BJ (cell line): ENCODE measurements around the gene CFP. TPM values are rescaled to one million over a fixed set of nuclear protein-coding genes. Genes with fewer than 3 reads are reported as not detected.

Source experiments
- CTCF ChIA-PET: fragments of 350-600 bp; formaldehyde crosslinking; extraction: SDS; loops from one replicate; lab custom pipeline; 2021; ENCODE audit warnings: antibody characterized with exemption, inconsistent platforms; lab: Yijun Ruan, JAX
- POLR2A ChIA-PET: fragments of 300-600 bp; sonication (Branson Sonifier 250); formaldehyde crosslinking; extraction: SDS; loops from one replicate; lab custom pipeline; 2021; ENCODE audit warnings: antibody characterized with exemption; lab: Charles Lee
- DNase-seq: peaks from one replicate; pipeline ENCODE4 v3.0.0-alpha.2; 2011; ENCODE audit warnings: low read depth
- H3K27me3 ChIP-seq: 2 replicates; pipeline ENCODE4 v1.6.0; 2011; ENCODE audit warnings: low read length; ENCODE audit not compliant: control insufficient read depth, insufficient read depth
- H3K36me3 ChIP-seq: 2 replicates; pipeline ENCODE4 v1.5.1; 2011; ENCODE audit warnings: low read length; ENCODE audit not compliant: control insufficient read depth, insufficient read depth
- H3K4me3 ChIP-seq: 2 replicates; pipeline ENCODE4 v1.5.1; 2011; ENCODE audit warnings: low read depth, mild to moderate bottlenecking, control low read depth, low read length
- CTCF ChIP-seq: IDR thresholded peaks from 2 replicates; pipeline ENCODE4 v1.5.1; 2011; ENCODE audit warnings: low read depth, mild to moderate bottlenecking, control low read depth, inconsistent platforms, low read length, moderate library complexity; ENCODE audit not compliant: insufficient read depth
- polyA plus RNA-seq: library from polyadenylated mRNA; depleted of rRNA; stranded (reverse); fragments of >200 nt; gene quantifications from 2 replicates; pipeline ENCODE4 v1.2.3, GENCODE V29; 2011; rRNA removed
- small RNA-seq: library from RNA; depleted of rRNA; stranded (forward); fragments of <200 nt; gene quantifications from one replicate; pipeline ENCODE3, GENCODE V24; 2012; ENCODE audit warnings: low replicate concordance, low read depth; ENCODE audit not compliant: insufficient read length

The CFP gene
- polyA plus RNA-seq, 1 experiment, result 0.05 TPM

- DNase-seq, result peak; percentile 43
- H3K36me3 ChIP-seq, result peaks cover 7% of the 10 kb centered on the region
- H3K4me3 ChIP-seq, result peak overlapping the region; percentile 27
- POLR2A ChIA-PET, result interaction anchor here (0.5 kb wide), 1 partner anchor 11 kb away, joined by 12 read pairs; no protein-coding TSS in a partner anchor
- CTCF ChIA-PET, result interaction anchor here (1.2 to 1.5 kb wide), 2 partner anchors 9 to 71 kb away, joined by 3 to 5 read pairs; partner anchors contain the start of gene TIMP1
- no peaks in the 10 kb centered on the region for H3K27me3 ChIP-seq
- no peak for TF ChIP-seq CTCF
These were observed 56.2 kb downstream of the CFP start for GRCh38 chrX:47573341-47574075.

Small RNA genes lying within 50 kb of the gene (small RNA-seq; reads per million reads assigned to genes)
- not detected for gene MIR4769

Other genes starting within 250 kb of the CFP start
- gene ZNF41, start 146.7 kb downstream of the CFP start, polyA plus RNA-seq, result 4.8 and 6.5 TPM in 2 replicates
- 36.1 and 62.3 TPM in 2 replicates for gene ARAF, start 68.7 kb downstream of the CFP start, polyA plus RNA-seq
- 1,766 and 1,870 TPM in 2 replicates for gene TIMP1, start 47.5 kb downstream of the CFP start, polyA plus RNA-seq
- gene SYN1, start 10.1 kb downstream of the CFP start, polyA plus RNA-seq, result 0.23 and 0.48 TPM in 2 replicates
- gene ELK1, start 20.6 kb upstream of the CFP start, polyA plus RNA-seq, result 19.8 and 22.4 TPM in 2 replicates
- gene UXT, start 29.2 kb upstream of the CFP start, polyA plus RNA-seq, result 76.9 and 101 TPM in 2 replicates
- gene ZNF81, start 207.0 kb upstream of the CFP start, polyA plus RNA-seq, result 2.6 and 3.9 TPM in 2 replicates